Muscle of back (tissue), 11 donors: ENCODE measurements around the gene SPDYE6. TPM values are rescaled to one million over a fixed set of nuclear protein-coding genes. Genes with fewer than 3 reads are reported as not detected.
"Not testable (repeated sequence)": the region's sequence is repeated elsewhere in the genome, so short reads cannot be mapped to it uniquely, and the experiment has no call there.

Experiments used
- DNase-seq, 3 donors: peaks; one replicate each; pipeline versions ENCODE4 v3.0.0 to v3.0.0-alpha.2; 2013
- polyA plus RNA-seq, 10 donors: library from polyadenylated mRNA; unstranded; fragments of 120-200 nt; gene quantifications; one replicate each; pipeline ENCODE4 v1.2.1, GENCODE V29; 2013; ENCODE audit not compliant: insufficient read length in 10 of 10

SPDYE6 gene
- polyA plus RNA-seq, 10 donors, result 1.5 to 9.4 (median 3.4) TPM; not detected in 1

DNA sequence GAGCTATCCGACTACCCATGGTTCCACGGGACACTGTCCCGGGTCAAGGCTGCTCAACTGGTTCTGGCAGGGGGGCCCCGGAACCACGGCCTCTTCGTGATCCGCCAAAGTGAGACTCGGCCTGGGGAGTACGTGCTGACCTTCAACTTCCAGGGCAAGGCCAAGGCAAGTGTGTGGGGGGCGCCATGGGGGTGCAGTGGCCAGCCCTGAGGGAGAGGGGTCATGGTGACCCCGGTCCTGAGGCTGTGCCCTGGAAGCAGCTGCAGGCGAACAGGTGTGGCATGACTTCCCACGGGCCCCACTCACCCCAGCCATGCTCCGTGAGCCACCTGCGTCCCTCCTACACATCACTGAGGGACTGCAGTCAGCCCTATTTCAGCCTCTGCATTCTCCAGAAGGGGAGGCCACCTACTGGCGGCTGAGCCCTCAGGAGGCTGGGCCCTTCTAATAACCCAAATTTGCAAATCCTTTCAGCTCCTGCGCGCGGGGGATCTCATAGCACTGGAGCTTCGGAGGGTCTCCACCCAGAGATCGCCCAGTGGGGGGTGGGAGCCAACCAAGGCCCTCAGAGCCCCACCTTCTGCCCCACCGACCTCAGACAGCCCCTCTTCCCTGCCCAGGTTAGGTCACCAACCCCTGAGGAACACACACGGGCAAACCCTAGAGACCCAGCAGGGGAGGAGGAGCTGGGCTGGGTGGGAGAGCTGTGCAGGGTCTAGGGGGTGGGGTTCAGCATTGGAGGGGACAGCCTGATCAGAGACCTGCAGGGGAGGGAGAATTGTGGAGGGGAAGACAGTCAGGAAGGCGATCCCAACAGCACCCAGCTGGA is 38.8 kb downstream of the SPDYE6 start:
- DNase-seq, result no peak

GRCh38 chr7:102313997-102314780 is 42.1 kb downstream of the SPDYE6 start:
- DNase-seq, result no peak

GRCh38 chr7:102312317-102312716 is 43.9 kb downstream of the SPDYE6 start:
- DNase-seq, result no peak

- DNase-seq, result no peak
Observed at GRCh38 chr7:102310414-102310815, 45.8 kb downstream of the SPDYE6 start.

- peak in 1 of 3 donors; percentile 59 for DNase-seq
Observed at GRCh38 chr7:102306916-102307677, 49.1 kb downstream of the SPDYE6 start.

GRCh38 chr7:102305414-102306268 is 50.6 kb downstream of the SPDYE6 start:
- DNase-seq, result no peak

DNA sequence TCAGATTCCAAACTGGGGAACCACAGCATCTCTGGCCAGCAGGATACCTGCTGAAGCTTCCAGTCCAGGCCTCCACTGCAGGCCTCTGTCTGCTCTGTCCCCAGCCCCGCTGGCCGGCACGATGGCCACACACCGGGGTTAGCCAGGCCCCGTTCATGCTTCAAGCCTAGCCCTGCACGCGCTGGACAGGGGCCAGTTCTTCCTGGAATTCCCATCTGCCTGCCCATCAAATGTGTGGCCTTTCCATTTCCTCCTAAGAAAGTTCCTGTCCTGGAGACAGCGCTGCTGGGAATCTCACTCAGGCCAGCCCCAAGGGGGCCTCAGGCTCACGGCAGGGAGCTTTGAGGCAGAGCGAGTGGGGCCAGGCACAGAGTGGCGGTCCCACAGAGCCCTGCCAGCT is 51.6 kb downstream of the SPDYE6 start:
- peak in 1 of 3 donors; percentile 53 for DNase-seq

- peak; percentile 77 to 84 (median 80) for DNase-seq
Observed at GRCh38 chr7:102303669-102304422, 52.4 kb downstream of the SPDYE6 start.

- DNase-seq, result no peak
Observed at GRCh38 chr7:102302025-102302424, 54.2 kb downstream of the SPDYE6 start.

GRCh38 chr7:102301367-102301766 is 54.9 kb downstream of the SPDYE6 start:
- not testable (repeated sequence) for DNase-seq

- peak in 1 of 3 donors; percentile 46 for DNase-seq
Observed at GRCh38 chr7:102300643-102301221, 55.5 kb downstream of the SPDYE6 start.

DNA sequence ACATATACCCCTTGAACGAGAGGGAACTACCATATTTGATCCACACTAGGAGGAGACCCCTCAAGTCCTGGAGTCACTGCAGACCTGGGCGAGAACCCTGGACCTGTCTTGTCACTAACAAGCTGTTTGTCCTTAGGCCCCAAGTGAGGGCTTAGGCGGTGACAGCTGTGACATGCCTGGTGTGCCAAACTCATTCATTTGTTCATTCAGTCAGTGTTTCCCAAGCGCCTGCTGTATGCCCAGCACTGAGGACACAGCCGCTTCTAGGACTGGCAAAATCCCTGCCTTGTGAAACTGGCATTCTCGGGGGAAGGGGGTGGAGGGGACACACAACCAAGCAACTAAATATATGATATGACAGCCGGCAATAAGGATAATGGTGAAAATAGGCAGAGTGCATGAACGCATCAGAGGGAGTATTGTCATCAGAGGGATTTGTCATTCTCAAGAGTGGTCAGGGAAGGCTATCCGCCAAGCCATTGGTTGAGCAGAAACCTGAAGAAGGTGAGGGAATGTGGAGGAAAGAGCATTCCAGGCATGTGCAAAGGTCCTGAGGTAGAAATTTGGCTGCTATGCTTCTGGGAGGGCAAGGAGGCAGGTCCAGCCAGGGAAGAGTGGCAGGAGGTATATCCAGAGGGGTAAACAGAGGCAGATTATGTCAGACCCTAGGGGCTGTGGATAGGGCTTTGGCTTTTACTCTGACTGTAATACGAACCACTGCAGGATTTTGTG is 58.6 kb downstream of the SPDYE6 start:
- no peak for DNase-seq

DNA sequence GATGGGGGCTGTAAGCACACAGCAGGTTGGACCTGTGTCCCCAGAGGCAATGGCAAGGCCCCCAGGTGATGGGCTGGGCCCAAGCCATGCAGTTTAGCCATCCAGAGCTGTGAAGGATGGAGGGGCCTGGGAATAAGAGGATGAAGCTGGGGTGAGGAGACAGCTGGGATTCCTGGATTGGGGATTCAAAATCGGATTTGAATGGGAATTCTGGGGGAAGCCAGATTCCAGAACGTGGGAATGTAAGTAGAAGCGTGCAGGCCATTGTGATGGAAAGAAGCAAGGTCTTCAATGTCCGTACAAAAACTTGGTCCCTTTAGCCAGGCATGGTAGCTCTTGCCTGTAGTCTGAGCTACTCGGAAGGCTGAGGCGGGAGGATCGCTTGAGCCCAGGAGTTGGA is 59.7 kb downstream of the SPDYE6 start:
- DNase-seq, result no peak

DNA sequence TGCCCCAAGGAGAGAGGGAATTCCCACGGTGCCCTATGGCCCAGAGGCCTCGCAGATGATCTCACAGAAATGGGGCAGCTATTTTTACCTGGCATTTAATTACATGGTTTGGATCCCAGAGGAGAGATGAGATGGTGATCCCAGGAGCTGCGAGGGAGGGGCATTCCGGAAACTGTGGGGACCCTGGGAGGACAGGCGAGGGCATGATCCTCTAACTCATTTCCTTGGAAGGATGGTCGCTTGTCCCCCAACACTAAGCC is 60.1 kb downstream of the SPDYE6 start:
- DNase-seq, result no peak

Other genes starting within 250 kb of the SPDYE6 start
- gene SH2B2, start 69.6 kb downstream of the SPDYE6 start, polyA plus RNA-seq, result 10 to 100 TPM in 9 of 10 donors, 1 to 10 TPM in 1; 8.9 to 15.3 (median 11.9) TPM
- 10 to 100 TPM; 17.6 to 30.1 (median 24.8) TPM for gene PRKRIP1, start 39.9 kb upstream of the SPDYE6 start, polyA plus RNA-seq
- 10 to 100 TPM in 5 of 10 donors, 1 to 10 TPM in 5; 6.3 to 16.0 (median 9.7) TPM for gene ORAI2, start 77.1 kb upstream of the SPDYE6 start, polyA plus RNA-seq
- gene ALKBH4, start 108.4 kb upstream of the SPDYE6 start, polyA plus RNA-seq, result 1 to 10 TPM; 5.6 to 9.4 (median 7.5) TPM
- gene LRWD1, start 108.5 kb upstream of the SPDYE6 start, polyA plus RNA-seq, result 10 to 100 TPM in 7 of 10 donors, 1 to 10 TPM in 3; 8.5 to 16.0 (median 10.7) TPM
- gene POLR2J, start 122.5 kb upstream of the SPDYE6 start, polyA plus RNA-seq, result 10 to 100 TPM; 22.1 to 36.5 (median 27.2) TPM
- 10 to 100 TPM in 9 of 10 donors, 1 to 10 TPM in 1; 8.4 to 21.6 (median 11.4) TPM for gene RASA4B, start 161.3 kb upstream of the SPDYE6 start, polyA plus RNA-seq
- gene UPK3BL2, start 187.3 kb upstream of the SPDYE6 start, polyA plus RNA-seq, result 10 to 100 TPM in 3 of 10 donors, 1 to 10 TPM in 7; 1.2 to 16.5 (median 8.6) TPM
- gene SPDYE2, start 194.8 kb upstream of the SPDYE6 start, polyA plus RNA-seq, result 10 to 100 TPM in 3 of 10 donors, 1 to 10 TPM in 7; 2.3 to 13.2 (median 5.3) TPM
- gene POLR2J3, start 216.1 kb upstream of the SPDYE6 start, polyA plus RNA-seq, result 10 to 100 TPM; 50.7 to 80.4 (median 63.5) TPM